Measurements from ENCODE around the gene NFE2L2. TPM values are rescaled to one million over a fixed set of nuclear protein-coding genes. Genes with fewer than 3 reads are reported as not detected.
"Not testable (repeated sequence)": the region's sequence is repeated elsewhere in the genome, so short reads cannot be mapped to it uniquely, and the experiment has no call there.

Gene NFE2L2
- total RNA-seq, 2 donors from 2014 or later, result 45.1 to 55.4 TPM

DNA sequence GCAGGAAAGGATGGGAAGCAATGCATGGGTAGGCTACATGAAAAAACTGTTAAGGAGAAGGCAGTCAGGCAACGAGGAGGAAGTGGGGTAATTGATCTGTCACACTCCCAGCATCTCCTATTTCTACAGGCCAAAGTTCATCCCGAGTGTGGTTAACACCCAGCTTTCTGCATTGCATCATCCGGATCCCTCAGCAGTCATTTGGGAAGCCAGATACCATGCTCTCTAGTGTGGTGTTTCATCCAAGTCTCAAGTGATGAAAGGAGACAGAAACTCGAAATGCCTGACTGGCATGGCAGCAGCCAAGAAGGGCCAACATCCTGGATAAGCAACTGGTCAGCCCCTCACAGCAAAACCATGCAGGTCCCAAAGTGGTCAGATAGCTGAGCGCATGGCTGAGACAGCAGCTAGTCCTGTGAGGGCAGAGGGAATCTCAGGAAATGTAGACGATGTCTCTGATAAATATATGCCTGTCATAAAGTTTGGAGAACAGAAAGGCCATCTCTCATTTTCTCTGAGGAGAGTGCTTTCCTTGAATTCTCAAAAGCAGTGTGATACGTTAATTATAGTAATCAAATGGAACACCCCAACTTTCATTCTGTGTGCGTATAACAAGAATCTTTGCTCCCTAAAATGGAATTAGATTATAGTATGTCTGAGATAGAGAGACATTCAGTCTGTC, 76.8 kb downstream of the NFE2L2 start:
- WGBS, 2 donors, result 57 to 62% methylated on average over 8 of the region's 8 CpGs
- H3K27ac ChIP-seq, result no peak overlapping the region
- no peak overlapping the region for H3K4me3 ChIP-seq
- no peaks in the 10 kb centered on the region for H3K4me1 ChIP-seq
- no peaks in the 10 kb centered on the region for H3K36me3 ChIP-seq (replicated peaks in 1 of 2; ENCODE audit: insufficient read depth in 1 of 2, low read depth in 2 of 2)
- DNase-seq (no peak), ATAC-seq (no peak)
- H3K9me3 ChIP-seq, result no peaks in the 10 kb centered on the region
- no peaks in the 10 kb centered on the region for H3K27me3 ChIP-seq
- no peak for TF ChIP-seq POLR2A (IDR thresholded peaks at IDR 0.05)
- TF ChIP-seq, protein P1, sequence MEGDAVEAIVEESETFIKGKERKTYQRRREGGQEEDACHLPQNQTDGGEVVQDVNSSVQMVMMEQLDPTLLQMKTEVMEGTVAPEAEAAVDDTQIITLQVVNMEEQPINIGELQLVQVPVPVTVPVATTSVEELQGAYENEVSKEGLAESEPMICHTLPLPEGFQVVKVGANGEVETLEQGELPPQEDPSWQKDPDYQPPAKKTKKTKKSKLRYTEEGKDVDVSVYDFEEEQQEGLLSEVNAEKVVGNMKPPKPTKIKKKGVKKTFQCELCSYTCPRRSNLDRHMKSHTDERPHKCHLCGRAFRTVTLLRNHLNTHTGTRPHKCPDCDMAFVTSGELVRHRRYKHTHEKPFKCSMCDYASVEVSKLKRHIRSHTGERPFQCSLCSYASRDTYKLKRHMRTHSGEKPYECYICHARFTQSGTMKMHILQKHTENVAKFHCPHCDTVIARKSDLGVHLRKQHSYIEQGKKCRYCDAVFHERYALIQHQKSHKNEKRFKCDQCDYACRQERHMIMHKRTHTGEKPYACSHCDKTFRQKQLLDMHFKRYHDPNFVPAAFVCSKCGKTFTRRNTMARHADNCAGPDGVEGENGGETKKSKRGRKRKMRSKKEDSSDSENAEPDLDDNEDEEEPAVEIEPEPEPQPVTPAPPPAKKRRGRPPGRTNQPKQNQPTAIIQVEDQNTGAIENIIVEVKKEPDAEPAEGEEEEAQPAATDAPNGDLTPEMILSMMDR (IDR thresholded peaks at IDR 0.05), result no peak
- intact Hi-C loops (cut with DNase I), result loop anchor here (10.0 kb wide), 1 partner anchor 107 kb away; no protein-coding TSS in a partner anchor

DNA sequence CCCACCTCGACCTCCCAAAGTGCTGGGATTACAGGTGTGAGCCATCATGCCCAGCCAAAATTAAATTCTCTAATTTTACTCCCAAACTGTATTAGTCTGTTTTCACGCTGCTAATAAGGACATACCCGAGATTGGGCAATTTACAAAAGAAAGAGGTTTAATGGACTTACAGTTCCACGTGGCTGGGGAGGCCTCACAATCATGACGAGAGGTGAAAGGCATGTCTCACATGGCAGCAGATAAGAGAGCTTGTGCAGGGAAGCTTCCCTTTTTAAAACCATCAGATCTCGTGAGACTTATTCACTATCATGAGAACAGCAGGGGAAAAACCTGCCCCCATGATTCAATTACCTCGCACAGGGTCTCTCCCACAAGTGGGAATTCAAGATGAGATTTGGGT, 78.5 kb downstream of the NFE2L2 start:
- WGBS, 2 donors, result 73 to 76% methylated on average over 7 of the region's 7 CpGs
- H3K27me3 ChIP-seq; DNase-seq; H3K36me3 ChIP-seq (replicated peaks in 1 of 2; ENCODE audit: insufficient read depth in 1 of 2, low read depth in 2 of 2); ATAC-seq; H3K9me3 ChIP-seq; H3K4me3 ChIP-seq; H3K27ac ChIP-seq; H3K4me1 ChIP-seq: not testable (repeated sequence)
- intact Hi-C loops (cut with DNase I), result loop anchor here (10.0 kb wide), 1 partner anchor 109 kb away; no protein-coding TSS in a partner anchor

DNA sequence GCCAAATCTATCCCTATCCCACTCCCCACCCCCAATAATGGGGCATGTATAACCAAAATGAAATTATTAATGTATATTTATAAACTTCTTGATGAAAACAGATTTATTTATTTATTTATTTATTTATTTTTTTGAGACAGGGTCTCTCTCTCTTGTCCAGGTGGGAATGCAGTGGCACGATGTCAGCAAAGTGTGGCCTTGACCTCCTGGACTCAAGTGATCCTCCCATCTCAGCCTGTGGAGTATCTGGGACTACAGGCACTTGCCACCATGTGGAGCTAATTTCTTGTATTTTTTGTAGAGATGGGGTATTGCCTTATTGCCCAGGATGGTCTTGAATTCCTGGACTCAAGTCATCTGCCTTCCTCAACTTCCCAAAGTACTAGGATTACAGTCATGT, 79.9 kb downstream of the NFE2L2 start:
- no peak for ATAC-seq
- 29 to 33% methylated on average over 1 of the region's 1 CpG for WGBS, 2 donors
- Histone ChIP-seq H3K27me3 (no peaks in the 10 kb centered on the region), H3K36me3 (replicated peaks in 1 of 2; ENCODE audit: insufficient read depth in 1 of 2, low read depth in 2 of 2) (no peaks in the 10 kb centered on the region), H3K27ac (no peak overlapping the region), H3K4me1 (no peaks in the 10 kb centered on the region), H3K4me3 (no peak overlapping the region), H3K9me3 (no peaks in the 10 kb centered on the region)
- TF ChIP-seq, protein P1 (IDR thresholded peaks at IDR 0.05), result no peak
- TF ChIP-seq POLR2A (IDR thresholded peaks at IDR 0.05), result no peak
- intact Hi-C loops (cut with DNase I), result loop anchor here (10.0 kb wide), 1 partner anchor 110 kb away; no protein-coding TSS in a partner anchor
- no peak for DNase-seq

DNA sequence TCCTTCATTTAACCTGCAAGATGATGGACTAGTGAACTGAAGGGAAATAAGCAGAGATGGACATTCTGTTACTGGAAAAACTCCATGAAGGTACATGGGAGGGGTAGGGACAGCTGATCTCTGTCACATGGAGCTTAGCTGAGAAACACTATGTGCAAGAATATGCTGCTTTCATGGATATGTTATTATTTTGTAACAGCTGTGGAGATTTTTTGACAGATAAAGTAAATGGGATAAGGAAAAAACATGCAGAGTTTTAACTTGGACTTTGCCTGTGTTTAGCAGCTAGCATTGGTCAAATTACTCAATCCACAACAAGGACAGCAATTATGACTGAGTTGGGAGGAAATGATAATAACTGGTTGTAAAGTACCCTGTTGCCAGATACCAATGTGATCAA, 80.7 kb downstream of the NFE2L2 start:
- no peaks in the 10 kb centered on the region for H3K36me3 ChIP-seq (replicated peaks in 1 of 2; ENCODE audit: insufficient read depth in 1 of 2, low read depth in 2 of 2)
- H3K27me3 ChIP-seq, result no peaks in the 10 kb centered on the region
- no peak overlapping the region for H3K4me3 ChIP-seq
- TF ChIP-seq POLR2A (IDR thresholded peaks at IDR 0.05), result no peak
- TF ChIP-seq, protein P1 (IDR thresholded peaks at IDR 0.05), result no peak
- H3K27ac ChIP-seq, result no peak overlapping the region
- no peak for ATAC-seq
- H3K9me3 ChIP-seq, result no peaks in the 10 kb centered on the region
- DNase-seq, result no peak
- H3K4me1 ChIP-seq, result no peaks in the 10 kb centered on the region
- intact Hi-C loops (cut with DNase I), result loop anchor here (10.0 kb wide), 1 partner anchor 111 kb away; no protein-coding TSS in a partner anchor

Small RNA genes lying within 50 kb of the gene (microRNA-seq; reads per million reads assigned to microRNA genes)
- gene MIR3128 (ENCODE audit: borderline number of aligned reads in 2 of 2, borderline replicate concordance in 2 of 2) (0 reads per million in 2 donors), gene MIR6512 (ENCODE audit: borderline number of aligned reads in 2 of 2, borderline replicate concordance in 2 of 2) (0 reads per million in 2 donors)

Small RNA genes lying within 50 kb of the gene (small RNA-seq; reads per million reads assigned to genes)
- gene MIR3128 (not detected), gene MIR6512 (not detected), gene RF00019 (not detected)

Other genes with a start within 250 kb of the NFE2L2 start
- gene HNRNPA3, start 51.9 kb downstream of the NFE2L2 start, total RNA-seq, result 10 to 100 TPM; 44.1 to 58.0 TPM
- gene AGPS, start 128.0 kb upstream of the NFE2L2 start, total RNA-seq, result 10 to 100 TPM; 18.4 to 57.7 TPM